HL-60 (cell line): ENCODE data around the gene IL1RAPL1.

Experiments used
- DNase-seq, 2 experiments: peaks; one replicate each; pipeline ENCODE4 v3.0.0-alpha.2; 2010 to 2020; ENCODE audit warnings: low read depth in 1 of 2, low spot score in 1 of 2
- H3K27ac ChIP-seq: fragments of 250-450 bp; sonication (Bioruptor Pico); replicated peaks from 2 replicates; pipeline ENCODE4 v1.5.1; 2020; ENCODE audit warnings: mild to moderate bottlenecking, moderate library complexity
- H3K27me3 ChIP-seq: fragments of 250-450 bp; sonication (Bioruptor Pico); 2 replicates; pipeline ENCODE4 v1.5.1; 2021; ENCODE audit warnings: mild to moderate bottlenecking, moderate library complexity; ENCODE audit not compliant: insufficient read depth, poor library complexity, severe bottlenecking
- H3K4me3 ChIP-seq: replicated peaks from 2 replicates; pipeline ENCODE4 v1.5.1; 2011; ENCODE audit warnings: mild to moderate bottlenecking, control low read depth, low read length; ENCODE audit not compliant: insufficient read depth
- CTCF ChIP-seq: IDR thresholded peaks from one replicate; pipeline ENCODE4 v1.5.1; 2011; ENCODE audit warnings: low read length, control low read depth, inconsistent platforms; ENCODE audit not compliant: insufficient read depth
- GABPA ChIP-seq: IDR thresholded peaks from 2 replicates; pipeline ENCODE4 v1.6.1; 2012; ENCODE audit warnings: low read depth
- POLR2AphosphoS5 ChIP-seq: IDR thresholded peaks from 2 replicates; pipeline ENCODE4 v1.6.1; 2012; ENCODE audit warnings: low read depth
- REST ChIP-seq: IDR thresholded peaks from 2 replicates; pipeline ENCODE4 v1.6.1; 2012; ENCODE audit warnings: low read depth; ENCODE audit not compliant: insufficient replicate concordance
- SPI1 ChIP-seq: IDR thresholded peaks from 2 replicates; pipeline ENCODE4 v1.6.1; 2012; ENCODE audit warnings: low read depth, mild to moderate bottlenecking, borderline replicate concordance

IL1RAPL1 gene

DNA sequence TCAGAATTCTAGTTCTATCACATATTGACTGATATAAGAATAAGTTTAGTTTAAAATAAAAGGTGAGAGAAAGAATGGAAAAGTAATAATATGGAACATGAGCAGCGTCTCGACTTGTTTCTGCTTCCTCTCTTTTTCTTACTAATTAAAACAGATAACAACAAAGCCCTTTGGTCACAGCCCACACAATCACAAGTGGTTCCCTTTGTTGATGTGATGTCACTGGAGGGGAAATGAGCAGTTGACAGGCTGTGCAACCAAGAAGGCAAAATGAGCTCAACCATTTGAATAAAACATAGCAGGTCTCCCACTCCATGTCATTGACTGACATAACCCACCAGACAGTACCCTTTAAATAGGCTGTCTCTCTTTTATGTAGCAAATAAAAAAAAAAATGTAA is 1285.6 kb downstream of the IL1RAPL1 start:
- H3K27me3 ChIP-seq: no peaks in the 10 kb centered on the region
- H3K27ac ChIP-seq: no peak overlapping the region
- DNase-seq: no peak

DNA sequence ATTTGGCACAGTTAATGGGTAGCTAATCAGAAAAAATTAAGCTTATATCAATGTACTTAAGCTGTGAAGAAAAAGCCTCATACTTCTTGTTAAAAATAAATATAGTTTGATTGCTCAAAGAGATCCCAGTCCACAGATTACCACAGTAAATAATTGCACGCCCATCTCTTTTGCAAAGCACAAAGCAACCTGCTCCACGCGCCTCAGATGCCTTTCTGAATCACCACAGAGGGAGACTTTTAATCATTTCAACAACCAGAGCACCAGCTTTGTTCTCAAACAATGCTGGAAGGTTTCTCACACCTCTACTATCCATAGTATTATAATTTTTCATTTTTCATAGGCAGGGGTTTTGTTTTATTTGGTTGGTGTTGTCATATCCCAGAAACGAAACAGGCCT is 1289.5 kb downstream of the IL1RAPL1 start:
- Histone ChIP-seq H3K27ac (no peak overlapping the region), H3K4me3 (no peak overlapping the region), H3K27me3 (no peaks in the 10 kb centered on the region)
- no peak for DNase-seq
- TF ChIP-seq REST (no peak), GABPA (no peak), CTCF (no peak), POLR2AphosphoS5 (no peak), SPI1 (no peak)

More for the DNA sequence above, 1285.6 kb downstream of the IL1RAPL1 start:
- H3K4me3 ChIP-seq: no peak overlapping the region
- TF ChIP-seq SPI1 (no peak), POLR2AphosphoS5 (no peak), GABPA (no peak), REST (no peak), CTCF (no peak)

DNA sequence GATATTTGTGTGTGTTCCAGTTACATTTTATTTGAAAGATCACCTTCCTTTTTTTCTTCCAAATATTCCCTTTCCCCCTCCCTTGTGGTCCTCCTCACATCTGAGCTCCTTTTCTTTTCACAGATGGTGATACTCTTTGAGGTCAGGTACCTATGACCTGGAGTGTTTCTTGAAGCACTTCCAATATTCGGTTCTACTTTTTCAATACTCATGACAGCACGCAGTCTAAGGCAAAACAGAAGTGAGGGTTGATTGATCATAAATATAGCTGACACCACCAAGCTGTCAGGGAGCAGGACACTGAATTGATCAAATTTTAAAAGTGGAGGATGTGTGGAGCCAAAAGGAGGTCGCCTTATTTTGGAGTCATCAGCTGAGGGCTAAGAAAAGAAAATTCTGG is 1293.7 kb downstream of the IL1RAPL1 start:
- no peak for TF ChIP-seq POLR2AphosphoS5
- no peak for TF ChIP-seq SPI1
- no peak for TF ChIP-seq CTCF
- no peak for TF ChIP-seq GABPA
- TF ChIP-seq REST: no peak
- Histone ChIP-seq H3K4me3 (no peak overlapping the region), H3K27me3 (no peaks in the 10 kb centered on the region), H3K27ac (no peak overlapping the region)
- DNase-seq: no peak
